Activated CD4-positive, CD25-positive, alpha-beta regulatory T cell treated with anti-CD3 and anti-CD28 coated beads, Interleukin-2, amount 50 U/mL, for 72 hours (primary cell): ENCODE results near the gene TRMO.
"Not testable (repeated sequence)": the region's sequence is repeated elsewhere in the genome, so short reads cannot be mapped to it uniquely, and the experiment has no call there.

Experiments used
- DNase-seq: peaks from one replicate; pipeline ENCODE4 v3.0.0; 2021

TRMO gene

GRCh38 chr9:97921959-97922724 is at the start of gene TRMO:
TSS of gene TRMO (minus strand) at chr9:97922500. CDS start at chr9:97922493, 7 bp downstream.
- peak; percentile 98 for DNase-seq

- DNase-seq: no peak
These were observed 47.9 kb upstream of the TRMO start for GRCh38 chr9:97970165-97970564.

GRCh38 chr9:97969014-97969413 is 46.7 kb upstream of the TRMO start:
- DNase-seq: no peak

- DNase-seq: no peak
These were observed 44.2 kb upstream of the TRMO start for GRCh38 chr9:97966493-97966892.

GRCh38 chr9:97964901-97965300 is 42.6 kb upstream of the TRMO start:
- no peak for DNase-seq

GRCh38 chr9:97963232-97963631 is 40.9 kb upstream of the TRMO start:
- no peak for DNase-seq

GRCh38 chr9:97962575-97962974 is 40.3 kb upstream of the TRMO start:
- DNase-seq: no peak

- DNase-seq: no peak
These were observed 39.8 kb upstream of the TRMO start for GRCh38 chr9:97962136-97962535.

- DNase-seq: no peak
These were observed 39.1 kb upstream of the TRMO start for GRCh38 chr9:97961361-97961760.

GRCh38 chr9:97960678-97961328 is 38.5 kb upstream of the TRMO start:
- DNase-seq: not testable (repeated sequence)

- DNase-seq: no peak
These were observed 37.3 kb upstream of the TRMO start for GRCh38 chr9:97959585-97959984.

- no peak for DNase-seq
These were observed 36.7 kb upstream of the TRMO start for GRCh38 chr9:97958812-97959511.

GRCh38 chr9:97956331-97956730 is 34.0 kb upstream of the TRMO start:
- DNase-seq: no peak

GRCh38 chr9:97954550-97954989 is 32.3 kb upstream of the TRMO start:
- DNase-seq: peak; percentile 39

GRCh38 chr9:97950873-97951272 is 28.6 kb upstream of the TRMO start:
- not testable (repeated sequence) for DNase-seq

- not testable (repeated sequence) for DNase-seq
These were observed 24.8 kb upstream of the TRMO start for GRCh38 chr9:97947094-97947493.

GRCh38 chr9:97945470-97945869 is 23.2 kb upstream of the TRMO start:
- DNase-seq: not testable (repeated sequence)

- no peak for DNase-seq
These were observed 22.3 kb upstream of the TRMO start for GRCh38 chr9:97944612-97945011.

GRCh38 chr9:97943308-97943855 is 21.1 kb upstream of the TRMO start:
- DNase-seq: no peak

- DNase-seq: no peak
These were observed 19.0 kb upstream of the TRMO start for GRCh38 chr9:97941323-97941722.

GRCh38 chr9:97940741-97941140 is 18.4 kb upstream of the TRMO start:
- no peak for DNase-seq

- DNase-seq: no peak
These were observed 17.9 kb upstream of the TRMO start for GRCh38 chr9:97940233-97940632.

GRCh38 chr9:97938081-97938644 is 15.9 kb upstream of the TRMO start, which contains the start of gene HEMGN:
TSS of gene HEMGN (minus strand) at chr9:97938172. CDS start at chr9:97938136, 36 bp downstream.
- DNase-seq: no peak
